ENCODE data around the gene DLGAP1.
A peak's percentile ranks its signal among the peaks of the same experiment; 100 is the strongest.
"Not testable (repeated sequence)": the region's sequence is repeated elsewhere in the genome, so short reads cannot be mapped to it uniquely, and the experiment has no call there.

DLGAP1 gene

DNA sequence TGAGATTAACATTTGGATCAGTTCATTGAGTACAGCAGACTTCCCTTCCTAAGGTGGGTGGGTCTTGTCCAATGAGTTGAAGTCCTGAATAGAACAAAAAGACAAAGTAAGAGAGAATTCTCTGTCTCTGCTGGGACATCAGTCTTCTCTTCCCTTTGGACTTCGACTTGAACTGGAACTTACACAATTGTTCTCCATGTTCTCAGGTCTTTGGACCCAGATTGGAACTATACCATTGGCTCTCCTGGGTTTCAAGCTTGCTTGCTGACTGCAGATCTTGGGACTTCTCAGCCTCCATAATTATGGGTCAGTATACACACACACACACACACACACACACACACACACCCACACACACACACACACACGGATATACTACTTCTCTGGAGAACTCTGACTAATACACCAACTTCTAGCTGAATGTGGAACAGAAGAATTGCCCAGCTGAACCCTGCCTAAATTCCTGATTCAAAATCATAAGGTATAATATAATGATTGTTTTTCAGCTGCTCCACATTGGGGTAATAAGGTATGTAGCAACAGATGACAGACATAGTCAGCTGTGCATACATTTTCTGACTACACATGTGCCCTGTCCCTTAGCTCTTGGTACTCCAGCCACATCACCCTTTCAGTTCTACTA, 791.1 kb downstream of the DLGAP1 start:
- Mint-ChIP-seq H3K36me3 (no peaks in the 10 kb centered on the region), H3K4me1 (ENCODE audit: low read depth) (peaks cover 16% of the 10 kb centered on the region), H3K4me3 (no peak overlapping the region), H3K27ac (no peak overlapping the region), H3K9me3 (ENCODE audit: low read depth) (no peaks in the 10 kb centered on the region), H3K27me3 (peaks cover 2% of the 10 kb centered on the region)

DNA sequence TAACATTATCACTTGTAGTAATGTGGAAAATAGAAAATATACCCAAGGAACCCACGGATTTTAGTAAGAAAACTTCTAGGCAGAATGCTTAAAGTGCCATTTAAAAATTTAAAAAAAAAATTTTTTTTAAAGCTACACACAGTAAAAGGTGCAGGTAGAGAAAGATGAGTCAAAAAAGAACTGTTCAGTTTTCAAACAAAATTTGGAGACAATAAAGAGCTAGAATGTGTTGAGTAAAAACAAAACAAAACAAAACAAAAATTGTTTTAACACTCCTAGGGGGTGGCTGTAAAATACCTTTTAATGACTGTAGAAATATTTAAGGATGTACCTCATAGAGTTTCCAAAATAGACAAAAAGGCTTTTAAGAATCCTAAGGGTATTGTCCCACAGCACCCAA, 793.1 kb downstream of the DLGAP1 start:
- Mint-ChIP-seq H3K27me3 (peaks cover 2% of the 10 kb centered on the region), H3K4me3 (no peak overlapping the region), H3K36me3 (no peaks in the 10 kb centered on the region), H3K27ac (no peak overlapping the region), H3K4me1 (ENCODE audit: low read depth) (peaks cover 16% of the 10 kb centered on the region), H3K9me3 (ENCODE audit: low read depth) (no peaks in the 10 kb centered on the region)

DNA sequence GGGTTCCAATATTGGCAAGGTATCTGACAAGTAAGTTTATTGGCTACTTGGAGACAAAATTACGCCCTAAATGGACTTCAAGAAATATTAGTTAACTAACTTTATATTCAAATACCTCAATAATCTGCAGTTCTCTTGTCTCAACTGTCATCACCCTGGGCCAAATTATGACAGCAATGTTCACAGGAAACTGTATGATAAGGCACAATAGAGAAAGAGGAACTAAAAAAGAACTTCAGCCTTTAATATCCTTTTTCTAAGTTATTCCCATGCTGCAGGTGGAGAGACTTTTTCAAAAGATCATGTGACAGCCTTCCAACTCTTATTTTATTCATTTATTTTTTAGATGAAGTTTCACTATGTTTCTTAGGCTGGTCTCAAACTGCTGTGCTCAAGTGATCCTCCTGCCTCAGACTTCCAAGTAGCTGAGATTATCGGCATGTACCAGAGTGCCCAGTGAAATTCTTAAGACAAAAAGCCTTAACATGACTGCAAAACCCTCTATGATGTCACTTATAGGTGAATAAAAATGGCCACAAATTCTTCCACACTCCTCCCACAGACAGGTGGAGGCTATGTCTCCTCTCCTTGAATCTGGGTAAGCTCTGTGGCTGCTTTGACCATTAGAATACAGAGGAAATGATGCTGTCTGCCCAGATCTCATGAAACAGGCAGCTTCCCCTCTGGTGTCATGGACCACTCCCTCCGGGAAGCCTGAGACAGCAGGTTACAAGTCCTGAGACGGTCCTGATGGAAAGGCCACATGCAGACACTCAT, 794.2 kb downstream of the DLGAP1 start:
- Mint-ChIP-seq H3K9me3 (ENCODE audit: low read depth) (no peaks in the 10 kb centered on the region), H3K27ac (no peak overlapping the region), H3K4me3 (no peak overlapping the region), H3K27me3 (peaks cover 2% of the 10 kb centered on the region), H3K36me3 (no peaks in the 10 kb centered on the region), H3K4me1 (ENCODE audit: low read depth) (peaks cover 13% of the 10 kb centered on the region)

DNA sequence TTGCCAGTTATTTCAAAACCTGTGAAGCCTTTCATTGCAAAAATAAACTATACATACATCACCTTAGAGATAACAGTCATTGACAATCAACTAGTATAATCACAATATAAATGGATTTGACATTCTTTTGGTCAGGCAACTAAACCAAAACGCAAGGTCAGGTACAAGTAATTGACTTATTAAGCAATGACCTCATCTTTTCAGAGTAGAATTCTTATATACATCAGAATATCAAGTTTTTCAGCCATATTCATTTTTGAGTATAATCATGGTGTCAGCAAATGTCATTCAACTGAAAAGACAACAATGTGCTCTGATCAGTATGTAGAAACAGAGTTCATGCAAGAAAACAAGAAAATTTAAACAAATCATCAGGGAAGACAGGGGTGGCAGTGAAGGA, 796.6 kb downstream of the DLGAP1 start:
- H3K27me3 Mint-ChIP-seq, result peaks cover 2% of the 10 kb centered on the region
- no peak overlapping the region for H3K4me3 Mint-ChIP-seq
- H3K9me3 Mint-ChIP-seq (ENCODE audit: low read depth), result no peaks in the 10 kb centered on the region
- H3K4me1 Mint-ChIP-seq (ENCODE audit: low read depth), result peaks cover 7% of the 10 kb centered on the region
- no peak overlapping the region for H3K27ac Mint-ChIP-seq
- H3K36me3 Mint-ChIP-seq, result no peaks in the 10 kb centered on the region

DNA sequence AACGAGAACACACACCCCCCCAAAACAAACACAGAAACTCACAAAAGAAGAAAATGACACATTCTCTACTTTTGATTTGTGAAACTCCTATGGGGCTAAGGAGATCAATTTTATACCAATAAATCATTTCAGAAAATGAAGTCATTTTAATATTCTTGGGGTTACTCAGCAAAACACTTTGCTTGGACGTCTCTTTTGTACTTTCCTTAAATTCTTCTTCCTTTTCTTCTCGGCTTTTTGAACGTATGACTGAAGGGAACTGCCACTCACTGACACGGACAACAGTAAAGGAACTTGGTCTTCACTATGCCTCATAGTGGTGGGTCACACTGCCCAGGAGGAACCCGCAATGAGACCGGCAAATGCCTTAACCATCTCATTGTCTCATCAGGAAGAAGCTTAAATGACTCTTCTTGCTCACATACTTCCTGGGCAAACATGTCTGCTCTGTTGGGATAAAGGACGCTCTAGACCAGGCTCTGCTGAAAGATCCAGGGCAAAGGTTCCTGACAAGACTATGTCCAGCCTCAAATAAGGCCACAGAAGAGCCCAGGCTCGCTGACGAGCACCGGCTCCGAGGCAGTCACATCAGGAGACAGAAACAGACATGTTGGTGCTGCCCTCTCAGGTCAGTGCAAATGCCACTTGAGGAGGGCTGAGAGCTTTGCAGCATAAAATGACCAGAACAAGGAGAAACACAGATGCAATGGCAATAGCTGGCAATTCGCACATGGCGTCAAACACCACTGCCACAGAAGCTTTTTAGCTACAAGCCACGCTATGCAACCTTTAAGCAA, 799.7 kb downstream of the DLGAP1 start:
- peak overlapping the region; percentile 56 for H3K27ac Mint-ChIP-seq
- peaks cover 15% of the 10 kb centered on the region for H3K4me1 Mint-ChIP-seq (ENCODE audit: low read depth)
- no peaks in the 10 kb centered on the region for H3K36me3 Mint-ChIP-seq
- H3K9me3 Mint-ChIP-seq (ENCODE audit: low read depth), result no peaks in the 10 kb centered on the region
- no peak overlapping the region for H3K4me3 Mint-ChIP-seq
- peaks cover 2% of the 10 kb centered on the region for H3K27me3 Mint-ChIP-seq

DNA sequence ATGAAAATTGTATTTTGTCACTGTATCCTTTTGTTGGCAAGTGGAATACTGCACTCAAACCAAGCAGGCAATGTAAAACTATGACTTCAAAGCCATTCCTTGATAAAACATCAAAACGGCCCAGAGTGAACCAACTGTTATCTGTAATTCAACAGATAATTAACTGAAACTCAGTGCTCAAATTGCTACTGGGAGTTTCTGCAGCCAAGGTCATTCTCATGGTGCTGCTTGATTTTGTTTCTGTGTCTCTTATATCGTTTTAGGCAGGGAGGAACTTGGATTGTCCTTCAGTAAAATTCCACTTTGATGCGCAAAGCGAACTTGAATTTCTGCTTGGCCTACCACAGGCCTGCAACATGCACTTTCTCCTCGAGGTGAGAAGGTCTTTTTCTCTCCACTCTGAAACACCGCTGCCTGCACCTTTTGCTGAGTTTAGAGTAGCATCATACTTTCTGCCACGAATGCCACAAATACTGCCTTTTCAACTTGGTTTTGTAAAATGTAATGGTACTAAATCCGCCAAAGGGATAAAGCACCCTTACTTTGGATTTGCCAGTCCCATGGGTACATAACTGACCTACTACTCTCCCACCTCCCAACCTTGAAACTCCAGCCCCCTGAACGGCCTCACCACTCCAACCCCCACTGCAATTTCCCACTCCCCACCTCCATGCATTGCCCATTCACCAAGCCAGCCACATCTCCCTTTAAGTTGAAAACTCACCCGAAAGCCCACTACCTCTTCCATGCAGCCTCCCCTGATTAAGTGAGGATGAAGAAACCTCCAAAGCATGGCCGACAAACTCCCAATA, 800.5 kb downstream of the DLGAP1 start:
- Mint-ChIP-seq H3K27ac (peak overlapping the region; percentile 56), H3K27me3 (no peaks in the 10 kb centered on the region), H3K9me3 (ENCODE audit: low read depth) (no peaks in the 10 kb centered on the region), H3K4me3 (no peak overlapping the region), H3K36me3 (no peaks in the 10 kb centered on the region), H3K4me1 (ENCODE audit: low read depth) (peaks cover 15% of the 10 kb centered on the region)

DNA sequence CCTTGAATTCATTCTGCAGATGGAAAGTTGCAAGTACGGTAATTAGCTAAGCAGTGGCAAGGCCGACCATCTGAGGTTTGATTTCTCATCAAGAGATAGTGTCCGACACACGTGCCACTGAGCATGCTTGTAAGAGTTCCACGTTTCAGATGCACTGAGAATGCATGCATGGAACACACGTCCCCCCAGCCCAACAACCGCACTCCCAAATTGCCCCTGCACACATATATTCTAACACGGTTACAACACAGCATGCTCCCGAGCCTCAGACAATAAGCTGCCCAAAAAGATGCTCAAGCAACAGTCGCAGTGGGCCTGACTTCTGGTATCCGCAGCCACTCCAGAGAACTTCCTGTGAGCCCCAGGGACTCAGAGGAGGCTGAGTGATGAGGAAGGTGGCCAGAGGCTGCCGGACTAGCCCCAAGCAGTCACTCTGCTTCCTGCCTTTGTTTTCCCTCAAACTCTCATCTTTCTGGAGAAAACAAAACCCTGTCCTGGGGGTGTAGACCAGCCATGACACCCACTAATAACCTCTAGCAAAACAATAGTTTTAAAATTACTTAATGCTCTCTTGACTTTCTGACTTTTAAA, 801.2 kb downstream of the DLGAP1 start:
- Mint-ChIP-seq H3K4me1 (ENCODE audit: low read depth) (peaks cover 15% of the 10 kb centered on the region), H3K4me3 (no peak overlapping the region), H3K27me3 (no peaks in the 10 kb centered on the region), H3K27ac (no peak overlapping the region), H3K36me3 (no peaks in the 10 kb centered on the region), H3K9me3 (ENCODE audit: low read depth) (no peaks in the 10 kb centered on the region)

DNA sequence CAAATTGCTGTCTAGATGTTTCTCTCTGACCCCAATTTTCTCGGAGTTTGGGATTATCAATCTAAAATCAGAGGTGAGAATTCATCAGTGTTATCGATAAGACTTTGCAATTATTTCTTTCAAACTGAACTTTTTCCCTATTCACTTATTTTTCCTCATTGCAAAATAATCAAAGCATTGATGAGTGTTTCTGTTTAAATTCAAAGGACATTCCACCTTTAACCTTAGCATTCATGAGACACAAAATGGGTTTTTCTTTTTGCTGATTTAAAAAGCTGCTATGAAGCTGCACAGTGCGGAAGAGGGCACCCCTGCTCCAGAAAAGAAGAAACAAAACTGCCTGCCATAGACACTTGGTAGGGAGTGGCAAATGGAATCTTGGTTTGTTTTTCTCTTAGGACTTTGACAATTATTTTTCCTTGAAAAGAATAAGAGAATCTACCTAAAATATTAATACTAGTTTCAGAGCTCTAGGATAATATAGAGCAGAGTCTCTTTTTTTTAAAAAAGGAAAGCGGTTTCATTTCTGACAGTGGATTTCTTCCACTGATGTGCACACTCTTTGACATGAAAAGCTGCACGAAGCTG, 801.8 kb downstream of the DLGAP1 start:
- Mint-ChIP-seq H3K4me3 (peak overlapping the region; percentile 30), H3K27me3 (no peaks in the 10 kb centered on the region), H3K4me1 (ENCODE audit: low read depth) (peaks cover 15% of the 10 kb centered on the region), H3K27ac (peak overlapping the region; percentile 93), H3K9me3 (ENCODE audit: low read depth) (no peaks in the 10 kb centered on the region), H3K36me3 (no peaks in the 10 kb centered on the region)

DNA sequence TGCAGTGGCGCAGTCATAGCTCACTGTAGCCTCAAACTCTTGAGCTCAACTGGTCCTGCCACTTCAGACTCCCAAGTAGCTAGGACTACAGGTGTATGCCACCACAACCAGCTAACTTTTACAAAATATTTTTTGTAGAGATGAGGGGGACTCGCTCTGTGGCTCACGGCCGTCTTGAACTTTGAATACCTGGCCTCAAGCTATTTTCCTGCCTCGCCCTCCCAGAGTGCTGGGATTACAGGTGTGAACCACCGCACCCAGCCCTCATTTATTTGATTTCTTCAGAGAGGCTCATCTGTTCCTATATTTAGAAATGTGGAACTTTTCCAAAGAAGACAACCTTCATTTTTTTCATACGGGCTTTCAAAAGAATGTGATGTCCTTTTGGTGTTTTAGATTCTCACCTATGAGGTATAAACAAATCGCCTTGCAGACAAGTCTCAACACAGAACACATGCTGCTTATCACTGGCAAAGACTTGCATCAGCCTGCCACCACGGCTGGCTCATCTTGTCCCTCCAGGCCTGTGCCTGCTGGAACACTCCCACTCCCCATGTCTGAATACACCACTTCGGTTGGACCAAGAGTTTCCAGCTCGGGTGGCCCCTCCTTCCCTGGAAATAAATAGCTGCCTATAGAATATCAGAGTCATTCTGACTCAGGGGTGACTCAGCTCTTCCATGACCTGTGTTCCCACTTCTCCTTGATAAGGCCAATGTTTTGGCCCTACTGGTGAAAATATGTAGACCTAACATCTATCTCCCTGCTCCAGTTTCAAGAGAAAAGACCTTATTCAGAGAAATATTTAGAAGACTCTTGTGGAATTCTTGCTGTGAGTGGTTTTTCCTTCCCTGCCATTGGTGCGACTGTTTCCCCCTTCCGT, 802.5 kb downstream of the DLGAP1 start:
- Mint-ChIP-seq H3K36me3 (no peaks in the 10 kb centered on the region), H3K4me3 (peak overlapping the region; percentile 30), H3K27me3 (no peaks in the 10 kb centered on the region), H3K27ac (peak overlapping the region; percentile 93), H3K9me3 (ENCODE audit: low read depth) (no peaks in the 10 kb centered on the region), H3K4me1 (ENCODE audit: low read depth) (peaks cover 15% of the 10 kb centered on the region)

DNA sequence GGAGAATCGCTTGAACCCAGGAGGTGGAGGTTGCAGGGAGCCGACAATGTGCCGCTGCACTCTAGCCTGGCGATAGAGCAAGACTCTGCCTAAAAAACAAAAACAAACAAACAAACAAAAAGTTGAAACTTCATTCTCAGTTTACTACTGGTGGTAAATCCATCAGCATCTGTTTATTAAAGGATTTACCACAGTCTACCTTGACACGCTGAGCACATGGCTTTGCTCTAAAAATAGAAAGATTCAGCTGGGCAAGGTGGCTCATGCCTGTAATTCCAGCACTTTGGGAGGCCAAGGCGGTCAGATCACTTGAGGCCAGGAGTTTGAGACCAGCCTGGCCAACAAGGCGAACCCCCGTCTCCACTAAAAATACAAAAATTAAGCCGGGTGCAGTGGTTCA, 803.8 kb downstream of the DLGAP1 start:
- Mint-ChIP-seq H3K27ac (no peak overlapping the region), H3K4me1 (ENCODE audit: low read depth) (peaks cover 15% of the 10 kb centered on the region), H3K27me3 (no peaks in the 10 kb centered on the region), H3K4me3 (no peak overlapping the region), H3K36me3 (no peaks in the 10 kb centered on the region), H3K9me3 (ENCODE audit: low read depth) (no peaks in the 10 kb centered on the region)

DNA sequence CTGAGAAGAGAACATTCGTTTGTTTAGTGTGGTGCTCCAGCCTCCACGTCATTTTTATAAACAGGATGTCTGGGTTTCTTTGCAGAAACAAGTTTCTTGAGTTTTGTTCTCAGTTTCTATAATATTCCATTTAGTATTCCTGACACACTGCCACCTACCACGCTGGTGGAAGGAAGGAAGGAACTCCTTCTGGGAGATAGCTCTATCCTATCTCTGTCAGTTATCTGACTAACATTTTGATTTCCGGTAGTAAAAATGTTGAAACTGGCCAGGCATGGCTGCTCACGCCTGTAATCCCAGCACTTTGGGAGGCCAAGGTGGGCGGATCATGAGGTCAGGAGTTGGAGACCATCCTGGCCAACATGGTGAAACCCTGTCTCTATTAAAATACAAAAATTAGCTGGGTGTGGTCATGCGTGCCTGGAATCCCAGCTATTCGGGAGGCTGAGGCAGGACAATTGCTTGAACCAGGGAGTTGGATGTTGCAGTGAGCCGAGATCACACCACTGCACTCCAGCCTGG, 804.5 kb downstream of the DLGAP1 start:
- not testable (repeated sequence) for H3K27me3 Mint-ChIP-seq; H3K27ac Mint-ChIP-seq; H3K9me3 Mint-ChIP-seq (ENCODE audit: low read depth); H3K36me3 Mint-ChIP-seq; H3K4me3 Mint-ChIP-seq
- peaks cover 17% of the 10 kb centered on the region for H3K4me1 Mint-ChIP-seq (ENCODE audit: low read depth)

DNA sequence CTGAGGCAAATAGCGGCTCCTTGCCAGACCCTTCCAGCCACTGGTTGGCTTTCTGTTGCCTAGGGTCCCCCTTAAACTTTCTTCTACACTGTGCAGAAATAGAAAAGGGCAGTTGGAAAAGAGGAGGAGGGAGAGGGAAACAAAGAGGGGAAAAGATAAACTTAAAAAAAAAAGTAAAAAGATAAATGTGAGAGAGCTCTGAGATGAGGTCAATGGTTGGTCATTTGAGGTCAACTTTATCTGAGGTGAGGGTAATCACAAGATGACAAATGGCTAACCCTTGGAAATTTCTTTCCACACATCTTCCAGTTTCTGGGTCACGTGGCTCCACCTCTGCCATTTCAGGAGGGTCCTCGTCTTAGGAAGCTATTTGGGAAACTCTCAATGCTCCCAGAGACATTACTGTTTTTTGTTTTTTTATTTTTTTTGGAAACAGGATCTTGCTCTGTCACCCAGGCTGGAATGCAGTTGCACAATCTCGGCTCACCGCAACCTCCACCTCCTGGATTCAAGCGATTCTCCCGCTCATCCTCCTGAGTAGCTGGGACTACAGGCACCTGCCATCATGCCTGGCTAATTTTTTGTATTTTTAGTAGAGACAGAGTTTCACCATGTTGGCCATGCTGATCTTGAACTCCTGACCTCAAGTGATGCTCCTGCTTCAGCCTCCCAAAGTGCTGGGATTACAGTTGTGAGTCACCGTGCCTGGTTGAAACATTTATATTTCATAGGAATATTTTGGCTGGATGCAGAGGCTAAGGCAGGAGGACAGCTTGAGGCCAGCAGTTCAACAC, 805.3 kb downstream of the DLGAP1 start:
- no peak overlapping the region for H3K4me3 Mint-ChIP-seq
- H3K36me3 Mint-ChIP-seq, result no peaks in the 10 kb centered on the region
- H3K27me3 Mint-ChIP-seq, result no peaks in the 10 kb centered on the region
- H3K9me3 Mint-ChIP-seq (ENCODE audit: low read depth), result no peaks in the 10 kb centered on the region
- no peak overlapping the region for H3K27ac Mint-ChIP-seq
- H3K4me1 Mint-ChIP-seq (ENCODE audit: low read depth), result peaks cover 16% of the 10 kb centered on the region
